Measurements from ENCODE around the gene SENP8.

SENP8 gene

GRCh38 chr15:72112805-72113204 lies 5.4 kb upstream of the SENP8 start:
- no peaks in the 10 kb centered on the region for H3K9me3 ChIP-seq (ENCODE audit: insufficient read depth, low read depth, low read length)
- peaks cover 4% of the 10 kb centered on the region for H3K79me1 ChIP-seq (ENCODE audit: low read length)
- no peak overlapping the region for H4K12ac ChIP-seq (ENCODE audit: low read depth, low read length)
- H3K18ac ChIP-seq (ENCODE audit: low read length) = no peak overlapping the region
- no peak overlapping the region for H4K8ac ChIP-seq (ENCODE audit: low read depth, low read length)
- DNase-seq = no peak
- no peak overlapping the region for H2AK5ac ChIP-seq (ENCODE audit: low read length)
- H3K4ac ChIP-seq (ENCODE audit: low read depth, low read length) = no peak overlapping the region
- no peak overlapping the region for H3K9ac ChIP-seq (ENCODE audit: low read length)
- peaks cover 1% of the 10 kb centered on the region for H3K79me2 ChIP-seq (ENCODE audit: control insufficient read depth, insufficient read depth, low read length, poor library complexity)
- no peak overlapping the region for H3K27ac ChIP-seq (ENCODE audit: low read depth, low read length)
- no peak overlapping the region for H2BK120ac ChIP-seq (ENCODE audit: insufficient read depth, low read length, poor library complexity)
- no peak overlapping the region for H3K23ac ChIP-seq (ENCODE audit: low read length)
- no peak overlapping the region for H2AFZ ChIP-seq (ENCODE audit: insufficient read depth, low read length, poor library complexity)
- H3K4me3 ChIP-seq (ENCODE audit: low read depth, low read length) = no peak overlapping the region
- H3K36me3 ChIP-seq (ENCODE audit: control insufficient read depth in 1 of 2, insufficient read depth in 2 of 2, low read length in 2 of 2) = no peaks in the 10 kb centered on the region
- no peak overlapping the region for H2BK12ac ChIP-seq (ENCODE audit: low read length)
- H2BK5ac ChIP-seq (ENCODE audit: low read depth, low read length, poor library complexity) = no peak overlapping the region
- peaks cover 0 to 2% of the 10 kb centered on the region in 2 experiments for H3K4me1 ChIP-seq (ENCODE audit: control insufficient read depth in 1 of 2, insufficient read depth in 2 of 2, low read length in 2 of 2)
- no peak overlapping the region for H3K4me2 ChIP-seq (ENCODE audit: low read length)
- no peak overlapping the region for H3K14ac ChIP-seq (ENCODE audit: low read length)
- H4K91ac ChIP-seq (ENCODE audit: low read depth, low read length) = no peak overlapping the region
- no peaks in the 10 kb centered on the region for H3K27me3 ChIP-seq (ENCODE audit: insufficient read depth, low read length)

GRCh38 chr15:72113347-72114031 lies 4.7 kb upstream of the SENP8 start:
- no peak overlapping the region for H3K4ac ChIP-seq (ENCODE audit: low read depth, low read length)
- H3K79me2 ChIP-seq (ENCODE audit: control insufficient read depth, insufficient read depth, low read length, poor library complexity) = peaks cover 2% of the 10 kb centered on the region
- no peak overlapping the region for H3K4me3 ChIP-seq (ENCODE audit: low read depth, low read length)
- peaks cover 0 to 2% of the 10 kb centered on the region in 2 experiments for H3K4me1 ChIP-seq (ENCODE audit: control insufficient read depth in 1 of 2, insufficient read depth in 2 of 2, low read length in 2 of 2)
- H2BK5ac ChIP-seq (ENCODE audit: low read depth, low read length, poor library complexity) = no peak overlapping the region
- no peak overlapping the region for H3K18ac ChIP-seq (ENCODE audit: low read length)
- no peak for DNase-seq
- no peak overlapping the region for H3K23ac ChIP-seq (ENCODE audit: low read length)
- no CpG with 5 or more reads among the region's 4 CpGs for WGBS (ENCODE audit: extremely low coverage, insufficient coverage, insufficient read length)
- H3K9ac ChIP-seq (ENCODE audit: low read length) = no peak overlapping the region
- no peak overlapping the region for H3K14ac ChIP-seq (ENCODE audit: low read length)
- no peak overlapping the region for H4K12ac ChIP-seq (ENCODE audit: low read depth, low read length)
- no peak overlapping the region for H2AFZ ChIP-seq (ENCODE audit: insufficient read depth, low read length, poor library complexity)
- H4K8ac ChIP-seq (ENCODE audit: low read depth, low read length) = no peak overlapping the region
- no peak overlapping the region for H3K27ac ChIP-seq (ENCODE audit: low read depth, low read length)
- H4K91ac ChIP-seq (ENCODE audit: low read depth, low read length) = no peak overlapping the region
- H2BK12ac ChIP-seq (ENCODE audit: low read length) = no peak overlapping the region
- H2AK5ac ChIP-seq (ENCODE audit: low read length) = no peak overlapping the region
- no peaks in the 10 kb centered on the region for H3K36me3 ChIP-seq (ENCODE audit: control insufficient read depth in 1 of 2, insufficient read depth in 2 of 2, low read length in 2 of 2)
- peaks cover 8% of the 10 kb centered on the region for H3K79me1 ChIP-seq (ENCODE audit: low read length)
- no peak overlapping the region for H3K4me2 ChIP-seq (ENCODE audit: low read length)
- no peaks in the 10 kb centered on the region for H3K9me3 ChIP-seq (ENCODE audit: insufficient read depth, low read depth, low read length)
- no peaks in the 10 kb centered on the region for H3K27me3 ChIP-seq (ENCODE audit: insufficient read depth, low read length)
- no peak overlapping the region for H2BK120ac ChIP-seq (ENCODE audit: insufficient read depth, low read length, poor library complexity)

GRCh38 chr15:72116731-72117485 lies 1.3 kb upstream of the SENP8 start:
- H4K12ac ChIP-seq (ENCODE audit: low read depth, low read length) = no peak overlapping the region
- peaks cover 8% of the 10 kb centered on the region for H3K79me1 ChIP-seq (ENCODE audit: low read length)
- H3K79me2 ChIP-seq (ENCODE audit: control insufficient read depth, insufficient read depth, low read length, poor library complexity) = peaks cover 2% of the 10 kb centered on the region
- H3K4ac ChIP-seq (ENCODE audit: low read depth, low read length) = no peak overlapping the region
- no peak overlapping the region for H4K91ac ChIP-seq (ENCODE audit: low read depth, low read length)
- no CpG with 5 or more reads among the region's 24 CpGs for WGBS (ENCODE audit: extremely low coverage, insufficient coverage, insufficient read length)
- no peaks in the 10 kb centered on the region for H3K9me3 ChIP-seq (ENCODE audit: insufficient read depth, low read depth, low read length)
- peak overlapping the region; percentile 86 for H3K27ac ChIP-seq (ENCODE audit: low read depth, low read length)
- no peaks in the 10 kb centered on the region for H3K36me3 ChIP-seq (ENCODE audit: control insufficient read depth in 1 of 2, insufficient read depth in 2 of 2, low read length in 2 of 2)
- H3K9ac ChIP-seq (ENCODE audit: low read length) = peak overlapping the region; percentile 0
- H3K18ac ChIP-seq (ENCODE audit: low read length) = no peak overlapping the region
- peak; percentile 2 to 28 for DNase-seq
- H2BK120ac ChIP-seq (ENCODE audit: insufficient read depth, low read length, poor library complexity) = no peak overlapping the region
- H2AFZ ChIP-seq (ENCODE audit: insufficient read depth, low read length, poor library complexity) = peak overlapping the region; percentile 98
- no peak overlapping the region for H3K14ac ChIP-seq (ENCODE audit: low read length)
- peaks cover 0 to 2% of the 10 kb centered on the region in 2 experiments for H3K4me1 ChIP-seq (ENCODE audit: control insufficient read depth in 1 of 2, insufficient read depth in 2 of 2, low read length in 2 of 2)
- H2BK12ac ChIP-seq (ENCODE audit: low read length) = no peak overlapping the region
- no peaks in the 10 kb centered on the region for H3K27me3 ChIP-seq (ENCODE audit: insufficient read depth, low read length)
- H2AK5ac ChIP-seq (ENCODE audit: low read length) = no peak overlapping the region
- H3K4me2 ChIP-seq (ENCODE audit: low read length) = peak overlapping the region; percentile 91
- H4K8ac ChIP-seq (ENCODE audit: low read depth, low read length) = no peak overlapping the region
- peak overlapping the region; percentile 98 for H3K4me3 ChIP-seq (ENCODE audit: low read depth, low read length)
- no peak overlapping the region for H3K23ac ChIP-seq (ENCODE audit: low read length)
- H2BK5ac ChIP-seq (ENCODE audit: low read depth, low read length, poor library complexity) = no peak overlapping the region

- Histone ChIP-seq H3K27ac (ENCODE audit: low read depth, low read length) (peak overlapping the region; percentile 86), H3K4me3 (ENCODE audit: low read depth, low read length) (peak overlapping the region; percentile 98), H2BK12ac (ENCODE audit: low read length) (no peak overlapping the region), H3K14ac (ENCODE audit: low read length) (peak overlapping the region; percentile 73), H4K8ac (ENCODE audit: low read depth, low read length) (peak overlapping the region; percentile 75), H3K4me2 (ENCODE audit: low read length) (peak overlapping the region; percentile 91), H3K18ac (ENCODE audit: low read length) (peak overlapping the region; percentile 26), H3K4ac (ENCODE audit: low read depth, low read length) (peak overlapping the region; percentile 82), H2BK5ac (ENCODE audit: low read depth, low read length, poor library complexity) (peak overlapping the region; percentile 86), H3K79me2 (ENCODE audit: control insufficient read depth, insufficient read depth, low read length, poor library complexity) (peaks cover 2% of the 10 kb centered on the region), H3K9ac (ENCODE audit: low read length) (peak overlapping the region; percentile 76), H4K12ac (ENCODE audit: low read depth, low read length) (peak overlapping the region; percentile 68), H2AK5ac (ENCODE audit: low read length) (no peak overlapping the region), H2BK120ac (ENCODE audit: insufficient read depth, low read length, poor library complexity) (peak overlapping the region; percentile 57), H3K79me1 (ENCODE audit: low read length) (peaks cover 8% of the 10 kb centered on the region), H3K4me1 (ENCODE audit: control insufficient read depth in 1 of 2, insufficient read depth in 2 of 2, low read length in 2 of 2) (peaks cover 0 to 2% of the 10 kb centered on the region in 2 experiments), H4K91ac (ENCODE audit: low read depth, low read length) (peak overlapping the region; percentile 79), H2AFZ (ENCODE audit: insufficient read depth, low read length, poor library complexity) (peak overlapping the region; percentile 98), H3K23ac (ENCODE audit: low read length) (no peak overlapping the region), H3K36me3 (ENCODE audit: control insufficient read depth in 1 of 2, insufficient read depth in 2 of 2, low read length in 2 of 2) (no peaks in the 10 kb centered on the region), H3K9me3 (ENCODE audit: insufficient read depth, low read depth, low read length) (no peaks in the 10 kb centered on the region), H3K27me3 (ENCODE audit: insufficient read depth, low read length) (no peaks in the 10 kb centered on the region)
- peak; percentile 82 to 84 for DNase-seq
- WGBS (ENCODE audit: extremely low coverage, insufficient coverage, insufficient read length) = no CpG with 5 or more reads among the region's 59 CpGs
These were observed 652 bp upstream of the SENP8 start for GRCh38 chr15:72117486-72118016.
